Glutamatergic neuron (in vitro differentiated cells): Measurements from ENCODE around the gene ASTN2. TPM values are rescaled to one million over a fixed set of nuclear protein-coding genes. Genes with fewer than 3 reads are reported as not detected.

Experiments
- DNase-seq: peaks from one replicate; pipeline ENCODE4 v3.0.0; 2022
- H3K27ac Mint-ChIP-seq: one replicate; pipeline ENCODE4 v1.8.0; 2020; ENCODE audit warnings: mild to moderate bottlenecking, mixed read lengths, inconsistent platforms; ENCODE audit not compliant: unreplicated experiment
- H3K27me3 Mint-ChIP-seq: one replicate; pipeline ENCODE4 v1.8.0; 2020; ENCODE audit warnings: mild to moderate bottlenecking, moderate library complexity, mixed read lengths, inconsistent platforms; ENCODE audit not compliant: unreplicated experiment
- H3K36me3 Mint-ChIP-seq: one replicate; pipeline ENCODE4 v1.8.0; 2020; ENCODE audit warnings: mild to moderate bottlenecking, mixed read lengths, inconsistent platforms; ENCODE audit not compliant: unreplicated experiment
- H3K4me1 Mint-ChIP-seq: one replicate; pipeline ENCODE4 v1.8.0; 2020; ENCODE audit warnings: mild to moderate bottlenecking, low read depth, mixed read lengths, inconsistent platforms; ENCODE audit not compliant: unreplicated experiment
- H3K4me3 Mint-ChIP-seq: one replicate; pipeline ENCODE4 v1.8.0; 2020; ENCODE audit warnings: mild to moderate bottlenecking, mixed read lengths, inconsistent platforms; ENCODE audit not compliant: unreplicated experiment
- H3K9me3 Mint-ChIP-seq: one replicate; pipeline ENCODE4 v1.8.0; 2020; ENCODE audit warnings: mild to moderate bottlenecking, moderate library complexity, mixed read lengths, inconsistent platforms; ENCODE audit not compliant: unreplicated experiment
- total RNA-seq: library from RNA; stranded (reverse); fragmentation: NEBNext Ultra II Directional; extraction: Animal tissue kit (Norgen Biotek cat#: 25700); gene quantifications from one replicate; pipeline ENCODE4 v1.2.1, GENCODE V29; 2021; ENCODE audit not compliant: unreplicated experiment
- TF ChIP-seq, protein P1 (sequence below): fragments of 200-600 bp; sonication (generic); IDR thresholded peaks from one replicate; pipeline ENCODE4 v1.5.0; 2021; ENCODE audit not compliant: partially characterized antibody, unreplicated experiment

ASTN2 gene
- total RNA-seq, 1 donor from 2014 or later: 134 TPM

DNA sequence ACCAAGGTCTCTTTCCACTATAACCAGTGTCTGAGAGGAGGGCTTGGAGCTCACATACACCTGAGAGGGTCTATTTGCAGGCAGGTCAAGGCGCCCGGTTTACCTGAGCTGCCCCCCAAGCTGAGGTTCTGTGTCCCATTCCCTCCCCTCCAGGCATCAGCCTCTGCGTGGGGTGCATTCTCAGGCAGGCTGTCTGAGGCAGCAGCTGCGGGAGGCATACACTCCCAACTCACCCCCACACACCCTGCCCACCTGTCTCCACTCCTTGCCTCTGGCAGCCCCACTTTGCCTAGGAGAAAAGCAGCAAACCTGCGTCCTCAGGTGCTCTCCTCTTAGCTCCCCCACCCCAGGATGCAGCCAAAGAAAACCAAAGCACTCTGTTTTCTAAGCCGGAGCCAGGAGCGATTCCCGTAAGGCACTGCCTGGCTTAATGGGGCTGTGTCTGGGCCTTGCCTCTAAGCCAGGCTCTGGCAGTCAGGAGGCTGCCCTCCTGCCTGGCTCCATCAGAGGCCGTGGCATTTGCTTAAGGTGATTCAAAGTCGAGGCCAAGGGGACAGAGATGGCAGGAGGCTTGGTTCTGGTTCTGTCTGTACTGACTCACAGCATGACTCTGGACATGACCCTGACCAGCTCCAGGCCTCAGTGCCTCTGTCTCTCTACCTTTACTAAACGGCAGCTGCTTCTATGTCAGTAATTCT lies 867.0 kb downstream of the ASTN2 start:
- no peak overlapping the region for H3K27ac Mint-ChIP-seq
- H3K4me1 Mint-ChIP-seq: peaks cover 2% of the 10 kb centered on the region
- TF ChIP-seq, protein P1, sequence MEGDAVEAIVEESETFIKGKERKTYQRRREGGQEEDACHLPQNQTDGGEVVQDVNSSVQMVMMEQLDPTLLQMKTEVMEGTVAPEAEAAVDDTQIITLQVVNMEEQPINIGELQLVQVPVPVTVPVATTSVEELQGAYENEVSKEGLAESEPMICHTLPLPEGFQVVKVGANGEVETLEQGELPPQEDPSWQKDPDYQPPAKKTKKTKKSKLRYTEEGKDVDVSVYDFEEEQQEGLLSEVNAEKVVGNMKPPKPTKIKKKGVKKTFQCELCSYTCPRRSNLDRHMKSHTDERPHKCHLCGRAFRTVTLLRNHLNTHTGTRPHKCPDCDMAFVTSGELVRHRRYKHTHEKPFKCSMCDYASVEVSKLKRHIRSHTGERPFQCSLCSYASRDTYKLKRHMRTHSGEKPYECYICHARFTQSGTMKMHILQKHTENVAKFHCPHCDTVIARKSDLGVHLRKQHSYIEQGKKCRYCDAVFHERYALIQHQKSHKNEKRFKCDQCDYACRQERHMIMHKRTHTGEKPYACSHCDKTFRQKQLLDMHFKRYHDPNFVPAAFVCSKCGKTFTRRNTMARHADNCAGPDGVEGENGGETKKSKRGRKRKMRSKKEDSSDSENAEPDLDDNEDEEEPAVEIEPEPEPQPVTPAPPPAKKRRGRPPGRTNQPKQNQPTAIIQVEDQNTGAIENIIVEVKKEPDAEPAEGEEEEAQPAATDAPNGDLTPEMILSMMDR: no peak
- no peak for DNase-seq
- H3K4me3 Mint-ChIP-seq: no peak overlapping the region
- H3K9me3 Mint-ChIP-seq: peaks cover 5% of the 10 kb centered on the region
- H3K36me3 Mint-ChIP-seq: no peaks in the 10 kb centered on the region
- H3K27me3 Mint-ChIP-seq: peaks cover 2% of the 10 kb centered on the region

DNA sequence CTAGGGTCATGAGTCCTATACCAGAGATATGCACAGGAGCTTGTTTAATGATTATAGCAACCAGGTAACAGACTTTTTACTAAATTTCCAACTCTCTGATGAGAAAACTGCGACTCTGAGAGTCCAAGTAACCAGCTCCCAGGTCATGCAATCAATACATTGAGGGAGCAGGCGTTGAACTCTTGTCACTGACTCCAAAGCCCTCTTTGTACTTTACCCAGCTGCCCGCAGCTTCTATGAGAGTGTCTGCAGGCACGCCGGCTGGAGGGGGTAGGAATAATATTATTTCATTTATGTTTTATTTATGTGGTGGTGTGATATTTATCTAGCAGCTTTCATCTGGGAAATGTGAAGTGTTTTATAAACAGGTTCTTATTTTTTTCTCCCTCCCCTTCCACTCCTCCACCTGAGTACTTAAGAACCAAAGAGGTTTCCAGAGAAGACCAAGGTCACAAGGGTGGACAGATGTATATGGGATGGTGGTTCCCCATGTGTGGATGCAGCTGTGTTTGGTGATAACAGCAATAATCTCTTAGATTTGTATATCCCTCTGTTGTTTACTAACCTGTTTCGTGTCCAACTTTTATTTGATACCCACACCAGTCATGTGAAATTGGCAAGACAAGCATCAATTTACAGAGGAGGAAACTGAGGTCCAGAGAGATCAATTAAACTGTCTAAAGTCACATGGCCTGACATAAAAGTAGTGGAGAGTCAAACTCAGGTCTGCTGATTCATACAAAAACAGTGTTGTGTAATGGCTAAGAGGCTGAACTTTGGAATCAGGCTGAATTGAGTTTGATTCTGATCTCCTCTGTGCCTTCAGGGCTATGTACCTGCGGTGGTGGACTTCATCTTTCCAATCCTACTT lies 867.9 kb downstream of the ASTN2 start:
- H3K27me3 Mint-ChIP-seq: peaks cover 2% of the 10 kb centered on the region
- H3K36me3 Mint-ChIP-seq: no peaks in the 10 kb centered on the region
- TF ChIP-seq, protein P1: no peak
- H3K9me3 Mint-ChIP-seq: peaks cover 5% of the 10 kb centered on the region
- peaks cover 2% of the 10 kb centered on the region for H3K4me1 Mint-ChIP-seq
- H3K4me3 Mint-ChIP-seq: no peak overlapping the region
- H3K27ac Mint-ChIP-seq: no peak overlapping the region
- DNase-seq: no peak

DNA sequence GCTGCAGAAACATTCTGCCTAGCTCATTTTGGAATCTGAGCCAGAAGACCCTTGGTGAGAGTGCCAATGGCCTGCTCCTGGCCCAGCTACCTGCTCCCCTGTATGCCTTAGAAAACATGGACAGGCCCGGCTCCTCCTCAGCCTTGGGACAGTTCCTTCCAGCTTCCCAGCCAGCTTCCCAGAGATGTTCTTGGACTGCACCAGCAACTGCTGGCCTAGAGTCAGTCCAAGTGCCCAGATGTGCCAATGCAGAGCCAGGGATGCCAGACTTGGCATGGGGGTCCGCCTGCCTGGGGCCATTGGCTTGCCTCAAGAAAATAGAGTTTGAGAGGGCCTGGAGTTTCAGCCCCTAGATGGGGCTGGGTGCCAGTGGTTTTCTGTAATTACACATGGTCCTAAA lies 870.0 kb downstream of the ASTN2 start:
- Mint-ChIP-seq H3K36me3 (no peaks in the 10 kb centered on the region), H3K4me3 (no peak overlapping the region), H3K9me3 (peaks cover 5% of the 10 kb centered on the region), H3K27ac (no peak overlapping the region), H3K27me3 (peaks cover 2% of the 10 kb centered on the region), H3K4me1 (peaks cover 2% of the 10 kb centered on the region)
- TF ChIP-seq, protein P1: no peak
- no peak for DNase-seq

DNA sequence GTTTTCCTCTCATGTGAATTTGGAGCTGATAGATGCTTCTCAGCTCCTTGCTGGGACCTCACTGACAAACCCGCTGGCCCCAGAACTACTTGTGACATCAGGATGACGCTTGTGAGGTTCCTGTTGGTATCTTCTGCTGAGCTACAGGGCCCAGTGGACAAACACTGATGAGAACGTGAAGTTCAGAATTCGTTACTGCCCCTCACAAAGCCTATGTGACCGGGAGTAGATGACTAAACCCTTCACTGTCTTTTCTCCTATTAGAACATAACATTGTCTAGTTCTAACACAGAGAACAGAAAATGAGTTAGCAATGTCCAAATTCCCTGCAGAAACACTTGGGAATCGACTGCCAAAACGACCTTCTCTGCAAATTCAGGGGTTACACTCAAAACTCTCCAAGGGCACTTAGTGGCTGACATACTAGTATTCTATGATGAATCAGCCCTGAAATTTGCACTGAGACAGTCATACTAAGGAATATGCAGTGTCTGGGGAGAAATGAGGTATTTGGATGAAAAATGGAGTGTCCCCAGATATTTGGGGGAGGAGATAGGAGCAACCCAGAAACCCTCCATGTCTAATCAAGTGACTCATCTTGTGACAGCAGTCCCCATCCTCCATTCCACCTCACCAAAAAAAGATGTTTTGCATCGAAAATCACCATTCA lies 871.0 kb downstream of the ASTN2 start:
- DNase-seq: no peak
- Mint-ChIP-seq H3K4me1 (peaks cover under 1% of the 10 kb centered on the region), H3K36me3 (no peaks in the 10 kb centered on the region), H3K9me3 (peaks cover 2% of the 10 kb centered on the region), H3K27me3 (peaks cover 2% of the 10 kb centered on the region), H3K4me3 (no peak overlapping the region), H3K27ac (no peak overlapping the region)
- TF ChIP-seq, protein P1: no peak
